GM19238 (cell line): Measurements from ENCODE around the gene CPPED1.

Source experiments
- DNase-seq: peaks from one replicate; pipeline ENCODE4 v3.0.0; 2011; ENCODE audit warnings: low spot score; ENCODE audit not compliant: insufficient read length

CPPED1 gene

DNA sequence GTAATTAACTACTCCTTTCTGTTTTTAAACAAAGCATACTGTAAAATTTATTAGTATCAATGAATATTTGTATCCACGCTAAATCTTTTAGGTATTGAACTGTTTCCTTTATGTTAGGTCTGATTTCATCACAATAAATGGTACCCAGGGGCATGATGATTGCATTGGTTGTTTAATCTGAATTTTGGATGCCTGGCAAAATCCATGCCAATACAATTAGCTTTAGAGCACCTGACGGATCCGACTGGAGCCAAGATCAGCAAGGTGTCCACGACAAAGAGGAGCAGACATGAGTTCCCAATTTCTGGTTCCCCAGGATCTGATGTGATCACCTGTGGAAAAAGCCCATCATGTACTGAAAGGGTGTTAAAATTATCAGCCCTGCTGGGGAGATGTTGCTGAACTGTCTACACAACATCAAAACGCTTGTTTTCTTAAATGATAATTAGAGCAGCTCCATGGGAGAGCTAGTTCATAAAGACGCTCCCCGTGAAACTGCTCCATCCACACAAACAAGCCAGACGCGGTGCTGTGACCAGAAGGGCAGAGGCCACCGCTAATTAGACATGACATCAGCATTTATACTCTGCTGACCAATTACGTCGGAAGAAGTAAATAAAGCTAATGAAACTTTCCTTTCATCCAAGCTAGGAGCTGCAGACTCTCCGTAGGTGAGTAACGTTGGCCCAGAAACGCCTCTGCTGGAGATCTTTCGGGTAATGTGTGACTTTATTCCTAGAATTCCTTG lies 151.7 kb downstream of the CPPED1 start:
- DNase-seq: no peak

DNA sequence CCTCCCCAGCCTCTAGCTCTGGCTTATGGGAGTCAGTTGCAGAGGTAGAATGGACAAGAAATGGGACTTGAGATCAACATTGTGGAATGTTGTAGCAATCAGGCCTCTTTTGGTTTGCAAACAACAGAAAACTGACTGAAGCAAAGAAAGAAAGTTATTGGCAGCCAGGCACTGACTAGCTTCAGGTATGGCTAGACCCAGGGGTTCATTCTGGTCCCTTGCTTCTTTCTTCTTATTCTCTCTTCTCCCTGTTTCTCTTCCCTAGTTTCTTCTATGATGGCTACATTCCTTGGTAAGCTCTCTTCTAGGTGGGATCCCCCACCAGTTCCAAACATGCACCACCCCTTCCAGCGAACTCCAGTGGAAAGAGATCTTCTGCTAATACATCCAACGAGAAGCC lies 154.3 kb downstream of the CPPED1 start:
- no peak for DNase-seq

DNA sequence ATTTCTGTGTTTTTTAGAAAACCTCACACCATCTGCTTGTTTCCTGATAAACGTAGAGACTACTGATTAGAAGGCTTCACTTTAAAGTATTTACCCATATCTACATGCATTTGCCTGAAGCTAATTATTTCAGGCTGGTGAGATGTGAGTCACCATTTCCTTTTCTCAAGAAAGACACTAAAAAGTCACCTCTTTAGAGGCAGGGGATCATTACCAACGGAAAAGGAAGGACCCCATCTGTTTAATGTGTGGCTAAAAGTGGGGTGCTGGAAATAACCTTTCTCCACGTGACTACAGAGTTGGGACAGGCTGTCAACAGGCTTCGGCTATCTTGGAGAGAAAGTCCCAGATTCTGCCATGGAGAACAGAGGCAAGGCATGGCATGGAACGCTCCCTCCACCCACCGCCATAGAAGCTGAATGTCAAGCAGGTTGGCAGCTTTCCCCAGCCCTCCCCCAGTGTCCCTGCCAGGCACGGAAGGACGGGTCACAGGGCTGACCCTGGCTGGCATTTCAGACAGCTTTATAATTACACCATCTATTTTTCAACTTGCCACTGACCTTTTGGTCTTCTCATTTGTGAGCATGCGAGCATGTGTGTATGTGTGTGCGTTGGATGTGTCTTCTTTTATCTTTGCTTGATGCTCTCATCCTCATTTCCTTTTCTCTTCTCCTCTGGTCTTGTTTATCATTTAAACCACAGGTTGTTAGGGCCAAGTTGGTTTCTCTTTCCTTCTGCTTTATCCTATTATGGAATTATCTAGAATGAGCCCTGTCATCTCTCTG lies 157.0 kb downstream of the CPPED1 start:
- no peak for DNase-seq

DNA sequence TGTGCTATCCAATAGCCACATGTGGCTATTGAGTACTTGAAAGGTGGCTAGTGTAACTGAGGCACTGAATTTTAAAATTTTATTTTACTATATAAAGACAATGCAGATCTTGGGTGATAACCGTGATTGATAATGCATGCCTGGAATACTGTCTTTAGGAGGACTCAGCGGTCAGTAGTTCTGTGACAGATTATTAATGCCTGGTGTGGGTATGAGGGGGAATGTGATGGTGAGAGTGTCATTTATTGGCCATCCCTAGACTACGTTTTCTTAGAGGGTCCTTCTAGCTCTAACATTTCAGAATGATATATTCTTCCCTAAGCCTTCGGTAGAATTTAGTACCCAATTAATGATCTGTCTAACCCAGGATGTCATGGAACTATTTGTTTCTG lies 157.6 kb downstream of the CPPED1 start:
- DNase-seq: no peak

DNA sequence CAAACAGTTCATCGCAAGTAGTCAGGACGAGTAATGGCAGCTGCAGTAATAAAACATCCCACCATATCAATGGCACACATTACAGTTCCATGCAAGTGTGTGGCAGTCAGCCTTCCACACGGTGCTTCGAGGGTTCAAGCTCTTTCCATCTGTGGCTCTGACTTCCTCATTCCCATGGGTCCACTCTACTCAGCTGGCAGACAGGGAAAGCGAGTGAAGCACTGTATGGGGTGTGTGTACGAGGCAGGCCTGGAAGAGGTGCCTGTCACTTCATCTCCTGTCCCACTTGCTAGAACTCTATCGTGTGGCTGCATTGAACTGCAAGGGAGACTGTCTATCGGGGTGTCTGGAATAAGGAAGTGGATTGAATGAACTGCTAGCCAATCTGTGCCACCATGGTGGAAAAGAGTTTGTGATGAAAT lies 160.6 kb downstream of the CPPED1 start:
- DNase-seq: no peak

DNA sequence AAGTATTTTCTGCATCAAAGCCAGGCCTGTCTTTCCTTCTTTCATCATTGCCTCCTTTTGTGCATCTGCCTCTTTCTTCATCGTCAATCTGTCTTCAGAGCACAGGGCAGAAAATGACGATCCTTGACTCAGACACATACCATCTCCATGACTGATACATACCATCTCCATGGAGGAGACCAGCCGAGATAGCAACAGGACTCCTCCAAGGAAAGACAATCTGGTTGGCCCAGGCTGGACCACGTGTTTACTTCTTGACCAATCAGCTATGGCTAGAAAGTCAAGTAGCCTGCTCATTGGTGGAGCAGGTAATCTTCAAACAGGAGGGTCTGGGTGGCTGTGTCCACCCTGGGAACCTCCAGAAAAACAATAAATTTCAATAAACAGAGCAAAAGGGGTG lies 164.6 kb downstream of the CPPED1 start:
- no peak for DNase-seq

DNA sequence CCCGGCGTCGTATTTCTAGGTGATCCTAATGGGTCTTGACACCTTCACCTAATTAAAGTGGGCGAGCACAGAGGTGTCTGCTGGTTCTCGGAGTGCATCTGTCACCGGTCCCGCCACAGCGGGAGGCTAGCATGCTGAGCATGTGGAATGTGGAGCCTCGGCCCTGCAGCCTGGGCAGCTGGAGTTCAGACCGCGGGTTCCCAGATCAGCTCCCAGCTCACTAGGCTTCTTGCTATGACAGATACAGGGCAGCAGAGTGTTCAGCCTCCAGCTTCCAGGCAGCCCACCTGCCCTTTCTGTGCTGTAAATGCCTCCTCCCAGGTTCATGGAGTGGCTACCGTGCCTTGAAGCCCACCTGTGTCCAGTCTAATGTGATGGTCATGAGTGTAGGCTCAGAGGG lies 166.7 kb downstream of the CPPED1 start:
- no peak for DNase-seq

DNA sequence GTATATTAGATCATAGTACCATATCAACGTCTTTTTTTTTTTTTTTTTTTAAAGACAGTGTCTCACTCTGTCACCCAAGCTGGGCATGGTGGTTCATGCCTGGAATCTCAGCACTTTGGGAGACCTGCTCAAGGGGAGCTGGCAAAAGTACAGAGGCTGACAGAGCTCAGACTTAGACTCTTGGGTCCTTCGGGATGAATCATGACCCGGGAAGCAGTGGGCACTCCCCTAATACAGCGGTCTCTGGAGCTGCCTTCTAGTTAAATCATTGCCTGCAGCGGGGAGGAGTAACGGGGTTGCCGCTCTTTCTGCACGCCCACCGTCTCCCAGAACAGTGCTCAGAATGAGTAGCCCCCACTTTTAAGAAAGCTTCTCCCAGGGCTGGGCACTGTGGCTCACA lies 174.4 kb downstream of the CPPED1 start:
- no peak for DNase-seq

DNA sequence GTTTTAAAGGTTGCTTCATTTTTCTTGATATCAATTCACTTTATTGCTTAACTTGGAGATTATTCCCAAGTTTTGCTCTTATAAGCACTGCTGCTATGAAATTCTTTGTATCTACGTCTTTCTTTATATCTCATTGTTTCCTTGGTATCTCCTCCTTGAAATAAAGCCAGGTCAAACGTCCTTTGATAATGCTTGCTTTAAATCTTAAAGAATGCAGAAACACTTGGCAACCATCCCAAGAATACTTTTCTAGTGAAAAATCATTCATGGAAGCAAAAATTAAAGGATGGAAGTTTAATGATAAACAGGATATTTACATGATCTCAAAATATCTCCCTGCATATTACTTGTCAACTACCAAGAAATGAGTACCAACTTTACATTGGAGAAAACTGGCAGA lies 175.2 kb downstream of the CPPED1 start:
- DNase-seq: no peak

DNA sequence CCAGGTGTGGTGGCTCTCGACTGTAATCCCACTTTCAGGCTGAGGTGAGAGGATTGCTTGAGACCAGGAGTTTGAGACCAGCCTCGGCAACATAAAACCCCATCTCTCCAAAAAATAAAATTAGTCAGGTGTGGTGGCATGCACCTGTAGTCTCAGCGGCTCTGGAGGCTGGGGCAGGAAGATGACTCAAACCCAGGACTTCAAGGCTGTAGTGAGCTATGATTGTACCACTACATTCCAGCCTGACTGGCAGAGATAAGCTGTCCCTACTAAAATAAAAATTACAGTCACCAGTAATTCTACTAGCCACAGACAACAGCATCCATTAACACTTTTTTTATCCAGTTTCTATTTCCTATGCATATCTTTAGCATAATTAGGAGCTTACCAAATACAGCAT lies 176.3 kb downstream of the CPPED1 start:
- no peak for DNase-seq

DNA sequence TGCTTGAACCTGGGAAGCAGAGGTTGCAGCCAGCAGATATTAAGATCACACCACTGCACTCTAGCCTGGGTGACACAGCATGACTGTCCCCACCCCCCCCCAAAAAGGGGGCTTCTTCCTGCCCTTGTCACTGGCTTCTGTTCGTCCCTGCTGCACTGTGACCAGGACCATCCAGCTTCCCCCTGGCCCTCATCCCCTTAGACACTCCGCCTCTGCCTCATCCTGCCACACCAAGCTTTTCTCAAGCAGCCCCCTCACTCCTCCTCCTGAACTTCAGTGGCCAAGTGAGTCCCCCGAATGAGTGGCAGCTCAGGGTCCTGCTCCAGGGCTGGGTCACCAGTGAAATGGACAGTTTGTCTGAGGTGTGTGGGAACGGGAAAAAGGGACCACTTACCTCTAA lies 177.3 kb downstream of the CPPED1 start:
- DNase-seq: no peak

DNA sequence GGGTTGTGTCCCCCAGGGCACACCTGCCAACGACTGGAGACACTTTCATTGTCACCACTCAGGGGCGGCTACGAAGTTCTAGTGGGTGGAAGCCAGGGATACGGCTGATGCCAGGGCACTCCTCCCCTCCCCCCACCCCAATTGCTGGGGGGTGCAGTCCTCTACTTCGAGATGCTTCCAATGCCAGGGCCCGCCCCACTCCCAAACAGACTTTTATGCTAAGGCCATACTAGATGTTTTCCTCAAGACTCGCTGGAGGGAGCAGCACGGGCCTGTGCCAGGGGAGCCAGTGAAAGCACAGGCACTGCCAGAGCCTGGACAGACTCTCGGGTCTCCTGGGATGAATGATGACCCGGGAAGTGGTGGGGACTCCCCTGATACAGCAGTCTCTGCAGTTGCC lies 178.0 kb downstream of the CPPED1 start:
- DNase-seq: no peak

DNA sequence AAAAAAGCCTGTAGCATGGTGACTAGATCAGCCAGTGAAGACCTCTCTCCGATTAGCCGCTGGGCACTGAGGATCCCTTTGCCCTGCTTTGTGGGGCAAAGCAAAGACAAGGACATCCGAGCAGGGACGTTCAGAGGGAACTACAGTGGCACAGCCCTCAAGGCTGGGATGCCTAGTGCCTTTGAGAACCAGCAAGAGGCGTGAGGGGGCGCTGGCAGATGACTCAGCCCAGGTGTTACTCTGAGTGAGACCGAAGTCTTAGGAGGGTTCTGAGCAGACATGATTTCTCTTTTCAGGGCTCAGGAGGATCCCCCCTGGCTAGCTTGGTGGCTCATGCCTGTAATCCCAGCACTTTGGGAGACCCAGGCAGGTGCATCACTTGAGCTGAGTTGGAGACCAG lies 178.6 kb downstream of the CPPED1 start:
- no peak for DNase-seq

DNA sequence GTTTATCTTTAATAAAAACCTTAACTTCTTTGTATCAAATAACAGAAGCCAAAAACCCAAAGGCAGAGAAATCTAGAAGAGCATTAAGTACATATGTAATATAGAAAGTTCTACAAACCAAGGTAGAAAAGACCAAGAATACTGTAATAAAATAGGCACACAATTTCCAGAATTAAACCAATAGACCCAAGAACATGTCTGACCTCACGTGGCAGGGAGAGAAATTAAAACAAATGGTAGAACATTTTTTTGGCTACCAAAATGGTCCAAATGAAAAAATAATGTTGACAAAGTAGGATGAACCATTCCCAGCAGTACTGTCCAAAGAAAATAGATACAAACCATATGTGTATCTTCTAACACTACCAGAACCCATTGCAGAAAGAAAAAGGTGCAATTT lies 183.5 kb downstream of the CPPED1 start:
- no peak for DNase-seq

DNA sequence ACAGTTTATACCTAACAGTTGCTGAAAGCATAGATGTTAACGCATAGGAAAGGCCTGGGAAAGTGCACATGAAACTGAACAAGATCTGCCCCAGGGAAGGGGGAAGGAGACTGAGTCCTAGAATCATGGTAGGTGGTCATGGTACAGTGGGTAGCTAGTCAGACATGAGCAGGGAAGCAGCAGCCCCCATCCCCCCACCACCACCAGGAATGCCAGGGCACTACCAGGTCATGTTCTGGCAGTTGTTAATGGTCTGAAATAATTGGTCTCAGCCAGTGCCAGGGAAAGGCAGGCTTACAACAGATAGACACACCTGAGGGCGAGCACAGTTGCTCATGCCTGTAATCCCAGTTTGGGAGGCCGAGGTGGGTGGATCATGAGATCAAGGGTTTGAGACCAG lies 185.2 kb downstream of the CPPED1 start:
- no peak for DNase-seq

DNA sequence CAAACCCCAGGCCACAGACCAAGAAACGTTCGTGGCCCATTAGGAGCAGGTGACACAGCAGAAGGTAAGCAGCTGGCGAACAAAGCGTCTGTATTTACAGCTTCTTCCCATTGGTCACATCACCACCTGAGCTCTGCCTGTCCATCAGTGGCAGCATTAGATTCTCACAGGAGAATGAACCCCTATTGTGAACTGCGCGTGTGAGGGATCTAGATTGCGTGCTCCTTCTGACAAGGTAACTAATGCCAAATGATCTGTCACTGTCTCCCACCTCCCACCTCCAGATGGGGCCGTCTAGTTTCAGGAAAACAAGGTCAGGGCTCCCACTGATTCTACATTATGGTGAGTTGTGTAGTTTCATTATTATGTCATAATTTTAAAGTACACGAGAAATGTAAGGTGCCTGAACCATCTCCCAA lies 186.3 kb downstream of the CPPED1 start:
- DNase-seq: no peak

DNA sequence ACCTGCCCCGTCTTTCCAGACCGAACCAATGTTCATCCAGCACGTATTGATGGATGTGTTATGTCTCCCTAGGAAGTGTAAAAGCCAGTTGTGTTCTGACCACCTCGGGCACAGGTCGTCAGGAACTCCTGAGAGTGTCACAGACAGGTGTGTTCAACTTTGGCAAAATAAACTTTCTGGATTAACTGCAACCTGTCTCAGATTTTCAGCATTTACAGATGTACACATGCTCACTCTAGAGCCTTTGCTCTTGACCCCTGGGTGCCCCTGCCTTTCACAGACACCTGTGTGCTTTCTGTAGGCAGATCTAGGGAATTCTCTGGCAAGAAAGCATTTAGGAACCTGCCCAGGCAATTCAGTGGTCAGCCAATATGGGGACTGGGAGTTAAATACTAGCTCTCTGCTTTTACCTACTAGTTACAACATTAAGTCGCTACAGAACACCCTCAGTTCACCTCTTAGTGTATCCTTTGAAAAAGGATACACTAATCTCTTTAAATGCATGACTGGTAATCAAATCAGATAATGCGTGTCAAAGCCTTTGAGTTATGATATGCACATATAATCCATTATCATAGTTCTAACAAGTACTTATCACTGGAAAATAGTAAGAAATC lies 188.9 kb downstream of the CPPED1 start:
- no peak for DNase-seq

DNA sequence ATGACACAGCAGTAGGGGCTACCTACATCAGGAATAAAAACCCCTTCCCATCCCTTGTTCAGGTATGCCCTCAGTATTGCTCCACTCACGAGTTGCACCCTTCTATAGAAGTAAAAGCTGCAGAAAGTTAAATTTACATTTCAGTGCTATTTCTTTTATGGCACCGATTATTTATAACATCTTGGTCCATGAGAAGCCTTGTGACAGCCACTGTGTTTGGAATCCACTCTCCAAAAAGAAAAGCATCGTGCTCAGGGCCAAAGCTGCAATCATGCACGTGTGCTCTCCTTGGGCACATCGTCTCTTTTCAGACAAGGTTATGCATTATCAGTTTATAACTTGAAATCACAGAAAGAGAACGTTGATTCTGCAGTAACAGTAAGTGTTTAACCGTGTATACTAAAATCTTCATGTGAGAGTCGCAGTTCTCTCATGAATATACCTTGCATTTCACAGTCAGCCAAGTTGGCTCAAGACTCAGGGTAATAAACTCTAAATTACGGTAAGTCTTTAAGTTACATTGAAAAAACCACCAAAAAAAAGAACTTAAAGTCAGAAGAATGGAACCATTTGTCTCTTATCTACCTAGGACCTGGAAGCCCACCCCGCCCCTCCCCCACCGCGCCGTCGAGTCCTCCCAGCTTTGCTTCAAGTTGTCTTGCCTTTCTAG lies 189.6 kb downstream of the CPPED1 start:
- no peak for DNase-seq

DNA sequence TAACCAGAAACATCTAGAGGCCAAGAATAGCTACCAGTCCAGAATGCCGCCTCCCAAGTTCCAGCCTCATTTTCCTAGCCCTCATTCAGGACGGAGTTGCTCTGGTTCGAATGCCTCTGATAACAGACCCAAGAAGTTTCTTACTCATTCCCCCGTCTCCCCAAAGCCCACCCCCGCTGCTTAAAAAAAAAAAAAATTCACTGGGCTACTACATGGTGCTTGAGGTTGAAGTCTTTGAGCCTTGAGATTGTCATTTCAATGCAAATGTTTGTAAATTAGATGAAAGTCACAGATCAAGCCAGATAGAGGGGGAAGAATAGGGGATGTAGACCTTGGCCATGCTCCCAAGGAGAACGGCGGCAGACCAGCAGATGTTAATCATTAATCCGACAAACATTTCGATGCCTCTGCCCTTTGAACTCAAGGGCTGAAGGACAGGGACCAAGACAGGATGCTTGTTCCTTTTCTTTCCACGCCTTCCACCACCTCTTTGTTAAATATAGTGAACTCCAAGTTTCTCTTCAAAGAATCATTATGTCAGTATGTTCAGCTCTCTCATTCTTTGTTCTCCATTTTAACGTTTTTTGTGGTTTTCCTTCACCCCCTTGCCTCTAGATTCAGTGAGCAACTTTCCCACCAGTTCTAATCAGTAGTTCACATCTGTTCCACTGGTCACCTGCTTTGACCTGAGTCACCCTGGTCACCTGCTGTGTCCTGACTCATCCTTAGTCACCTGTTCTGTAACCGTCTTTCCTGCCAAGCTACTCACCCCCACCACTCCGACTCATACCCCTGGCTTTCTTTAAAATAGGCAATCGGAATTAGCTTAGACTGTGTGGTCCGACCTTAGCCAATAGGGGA lies 190.3 kb downstream of the CPPED1 start:
- peak; percentile 35 for DNase-seq

DNA sequence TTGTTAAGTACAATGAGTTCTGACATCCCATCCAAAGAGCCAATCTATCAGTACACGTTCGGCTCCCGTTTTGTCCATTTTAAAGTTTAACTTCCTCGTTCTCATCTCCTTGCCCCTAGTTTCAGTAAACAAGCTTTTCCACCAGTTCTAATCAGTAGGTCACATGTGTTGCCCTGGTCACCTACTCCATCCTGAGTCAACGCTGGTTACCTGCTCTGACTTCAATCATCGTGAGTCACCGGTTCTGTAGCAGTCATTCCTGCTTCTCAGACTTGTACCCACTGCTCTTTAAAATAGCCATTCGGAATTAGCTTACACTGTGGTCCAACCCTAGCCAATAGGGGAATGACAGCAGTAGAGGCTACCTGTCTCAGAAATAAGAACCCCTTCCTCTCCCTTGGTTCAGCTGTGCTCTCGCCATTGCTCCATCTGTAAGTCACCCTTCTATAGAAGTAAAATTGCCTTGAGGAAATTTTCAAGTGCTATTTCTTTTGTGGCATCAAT lies 191.0 kb downstream of the CPPED1 start:
- no peak for DNase-seq
